ENCODE data around the gene ABCA5. TPM values are rescaled to one million over a fixed set of nuclear protein-coding genes. Genes with fewer than 3 reads are reported as not detected.

Gene ABCA5
- total and polyA plus RNA-seq, 9 of the 15 experiments (the other 6 are each of a cell fraction or from before 2014, with no cell fraction given): 0.74 to 2.3 (median 1.4) TPM

DNA sequence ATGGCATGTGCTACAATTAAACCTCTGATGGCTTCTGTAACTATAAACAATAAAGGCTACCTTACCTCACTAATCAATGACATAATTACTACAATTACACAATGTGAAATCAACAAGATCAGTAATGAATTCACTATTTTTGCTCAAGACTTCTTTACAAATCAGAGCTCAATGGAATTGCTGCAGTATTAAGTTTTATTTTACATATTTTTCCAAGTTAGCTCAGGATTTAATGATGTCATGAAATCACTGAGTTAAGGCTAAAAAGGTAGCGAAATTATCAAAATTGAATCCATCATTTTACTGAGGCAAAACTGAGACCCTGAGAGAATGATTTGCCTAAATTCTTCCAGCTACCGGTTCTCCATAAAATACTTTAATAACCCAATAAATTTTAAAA is 21.8 kb downstream of the ABCA5 start:
- POLR2A ChIA-PET: interaction anchor here (1.8 kb wide), 1 partner anchor 10 kb away, joined by 5 read pairs; no protein-coding TSS in a partner anchor
- no peaks in the 10 kb centered on the region for H3K9me1 ChIP-seq (ENCODE audit: control insufficient read depth, insufficient read depth, low read length)
- no peak for DNase-seq (ENCODE audit: extremely low read depth in 1 of 4, low spot score in 3 of 4)
- H3K9ac ChIP-seq (ENCODE audit: insufficient read depth in 1 of 2, low read depth in 2 of 2, low read length in 2 of 2): no peak overlapping the region
- H3K36me3 ChIP-seq (ENCODE audit: control insufficient read depth, insufficient read depth, low read length): no peaks in the 10 kb centered on the region
- H3K4me2 ChIP-seq (ENCODE audit: insufficient read depth, low read length): no peak overlapping the region
- BruUV-seq (replicated peaks): no TSS peak
- intact Hi-C loops (cut with micrococcal nuclease): no loop called here
- H4K20me1 ChIP-seq (replicated peaks; ENCODE audit: control insufficient read depth, insufficient read depth, low read length): no peaks in the 10 kb centered on the region
- no peak for FAIRE-seq
- no peaks in the 10 kb centered on the region for H3K4me1 ChIP-seq (replicated peaks in 1 of 2; ENCODE audit: control insufficient read depth in 2 of 2, insufficient read depth in 2 of 2, low read length in 2 of 2)
- no peak overlapping the region for H3K4me3 ChIP-seq
- CTCF ChIA-PET (ENCODE audit: low intra/inter-chr PET ratio): no interaction called here
- WGBS (ENCODE audit: insufficient coverage, low coverage, missing lambda C conversion rate): 14% methylated on average over 2 of the region's 2 CpGs
- TF ChIP-seq MAFF (IDR thresholded peaks at IDR 0.05; ENCODE audit: low read length) (no peak), NR3C1 (CRISPR knock-in tag; IDR thresholded peaks at IDR 0.05) (no peak), TAF7 (tag; IDR thresholded peaks at IDR 0.05) (no peak), ERF (CRISPR knock-in tag; IDR thresholded peaks at IDR 0.05) (no peak), ZNF384 (IDR thresholded peaks at IDR 0.05; ENCODE audit: low read depth, low read length) (no peak), PHF20 (IDR thresholded peaks at IDR 0.05; ENCODE audit: partially characterized antibody) (no peak), NELFE (IDR thresholded peaks at IDR 0.05; ENCODE audit: insufficient read depth, insufficient read length) (no peak), ZNF239 (CRISPR knock-in tag; IDR thresholded peaks at IDR 0.05) (no peak), MBD2 (IDR thresholded peaks at IDR 0.05; ENCODE audit: borderline replicate concordance, low read depth) (no peak), ZBTB5 (IDR thresholded peaks at IDR 0.05) (no peak), BMI1 (IDR thresholded peaks at IDR 0.05; ENCODE audit: low read length) (no peak), L3MBTL2 (IDR thresholded peaks at IDR 0.05) (no peak), JUN (IDR thresholded peaks at IDR 0.05; ENCODE audit: borderline replicate concordance, low read depth, low read length) (no peak), JUN (CRISPR knock-in tag; IDR thresholded peaks at IDR 0.05; ENCODE audit: borderline replicate concordance) (no peak), CXXC5 (CRISPR knock-in tag; IDR thresholded peaks at IDR 0.05) (no peak), PPARD (CRISPR knock-in tag; IDR thresholded peaks at IDR 0.05) (no peak)
- TF ChIP-seq, protein P1, sequence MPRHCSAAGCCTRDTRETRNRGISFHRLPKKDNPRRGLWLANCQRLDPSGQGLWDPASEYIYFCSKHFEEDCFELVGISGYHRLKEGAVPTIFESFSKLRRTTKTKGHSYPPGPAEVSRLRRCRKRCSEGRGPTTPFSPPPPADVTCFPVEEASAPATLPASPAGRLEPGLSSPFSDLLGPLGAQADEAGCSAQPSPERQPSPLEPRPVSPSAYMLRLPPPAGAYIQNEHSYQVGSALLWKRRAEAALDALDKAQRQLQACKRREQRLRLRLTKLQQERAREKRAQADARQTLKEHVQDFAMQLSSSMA (CRISPR knock-in tag; IDR thresholded peaks at IDR 0.05): no peak
- TF ChIP-seq, protein P2, sequence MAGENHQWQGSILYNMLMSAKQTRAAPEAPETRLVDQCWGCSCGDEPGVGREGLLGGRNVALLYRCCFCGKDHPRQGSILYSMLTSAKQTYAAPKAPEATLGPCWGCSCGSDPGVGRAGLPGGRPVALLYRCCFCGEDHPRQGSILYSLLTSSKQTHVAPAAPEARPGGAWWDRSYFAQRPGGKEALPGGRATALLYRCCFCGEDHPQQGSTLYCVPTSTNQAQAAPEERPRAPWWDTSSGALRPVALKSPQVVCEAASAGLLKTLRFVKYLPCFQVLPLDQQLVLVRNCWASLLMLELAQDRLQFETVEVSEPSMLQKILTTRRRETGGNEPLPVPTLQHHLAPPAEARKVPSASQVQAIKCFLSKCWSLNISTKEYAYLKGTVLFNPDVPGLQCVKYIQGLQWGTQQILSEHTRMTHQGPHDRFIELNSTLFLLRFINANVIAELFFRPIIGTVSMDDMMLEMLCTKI (IDR thresholded peaks at IDR 0.05; ENCODE audit: partially characterized antibody): no peak
- TF ChIP-seq, protein P3, sequence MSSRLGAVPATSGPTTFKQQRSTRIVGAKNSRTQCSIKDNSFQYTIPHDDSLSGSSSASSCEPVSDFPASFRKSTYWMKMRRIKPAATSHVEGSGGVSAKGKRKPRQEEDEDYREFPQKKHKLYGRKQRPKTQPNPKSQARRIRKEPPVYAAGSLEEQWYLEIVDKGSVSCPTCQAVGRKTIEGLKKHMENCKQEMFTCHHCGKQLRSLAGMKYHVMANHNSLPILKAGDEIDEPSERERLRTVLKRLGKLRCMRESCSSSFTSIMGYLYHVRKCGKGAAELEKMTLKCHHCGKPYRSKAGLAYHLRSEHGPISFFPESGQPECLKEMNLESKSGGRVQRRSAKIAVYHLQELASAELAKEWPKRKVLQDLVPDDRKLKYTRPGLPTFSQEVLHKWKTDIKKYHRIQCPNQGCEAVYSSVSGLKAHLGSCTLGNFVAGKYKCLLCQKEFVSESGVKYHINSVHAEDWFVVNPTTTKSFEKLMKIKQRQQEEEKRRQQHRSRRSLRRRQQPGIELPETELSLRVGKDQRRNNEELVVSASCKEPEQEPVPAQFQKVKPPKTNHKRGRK (tag; IDR thresholded peaks at IDR 0.05): no peak
- H2AFZ ChIP-seq (ENCODE audit: low read depth, low read length): no peak overlapping the region
- no peak overlapping the region for H3K27ac ChIP-seq (ENCODE audit: extremely low read depth, low read depth, low read length)
- no peaks in the 10 kb centered on the region for H3K9me3 ChIP-seq (replicated peaks; ENCODE audit: control insufficient read depth, insufficient read depth, low read depth, low read length)
- in situ Hi-C loops (cut with MboI): no loop called here
- H3K79me2 ChIP-seq (ENCODE audit: control insufficient read depth, insufficient read depth, low read length): no peaks in the 10 kb centered on the region
- ATAC-seq: no peak
- no peaks in the 10 kb centered on the region for H3K27me3 ChIP-seq (ENCODE audit: control insufficient read depth in 2 of 2, insufficient read depth in 2 of 2, low read length in 2 of 2)
